ENCODE data around the gene FHAD1. TPM values are rescaled to one million over a fixed set of nuclear protein-coding genes. Genes with fewer than 3 reads are reported as not detected.
"Not testable (repeated sequence)": the region's sequence is repeated elsewhere in the genome, so short reads cannot be mapped to it uniquely, and the experiment has no call there.

FHAD1 gene
- total RNA-seq, 1 donor from 2014 or later, result under 0.01 TPM

GRCh38 chr1:15378729-15379128 lies 131.7 kb downstream of the FHAD1 start:
- DNase-seq, result no peak

GRCh38 chr1:15379151-15379550 lies 132.1 kb downstream of the FHAD1 start:
- not testable (repeated sequence) for DNase-seq

GRCh38 chr1:15380601-15381508 lies 133.8 kb downstream of the FHAD1 start:
- DNase-seq, result no peak

- no peak for DNase-seq
Observed at GRCh38 chr1:15381805-15382204, 134.8 kb downstream of the FHAD1 start.

GRCh38 chr1:15382601-15383518 lies 135.8 kb downstream of the FHAD1 start:
- DNase-seq, result no peak

GRCh38 chr1:15383810-15384209 lies 136.8 kb downstream of the FHAD1 start:
- no peak for DNase-seq

GRCh38 chr1:15384301-15384901 lies 137.4 kb downstream of the FHAD1 start:
- DNase-seq, result no peak

GRCh38 chr1:15385420-15385819 lies 138.4 kb downstream of the FHAD1 start:
- DNase-seq, result no peak

GRCh38 chr1:15386164-15386749 lies 139.2 kb downstream of the FHAD1 start:
- no peak for DNase-seq

GRCh38 chr1:15388201-15388880 lies 141.3 kb downstream of the FHAD1 start:
- DNase-seq, result no peak

- not testable (repeated sequence) for DNase-seq
Observed at GRCh38 chr1:15389828-15390227, 142.8 kb downstream of the FHAD1 start.

GRCh38 chr1:15390667-15391066 lies 143.6 kb downstream of the FHAD1 start:
- DNase-seq, result no peak

- no peak for DNase-seq
Observed at GRCh38 chr1:15391366-15391765, 144.3 kb downstream of the FHAD1 start.

- no peak for DNase-seq
Observed at GRCh38 chr1:15393475-15394257, 146.6 kb downstream of the FHAD1 start.

GRCh38 chr1:15394258-15394690 lies 147.3 kb downstream of the FHAD1 start:
- no peak for DNase-seq

GRCh38 chr1:15397236-15397635 lies 150.2 kb downstream of the FHAD1 start:
- DNase-seq, result no peak

GRCh38 chr1:15399710-15400109 lies 152.7 kb downstream of the FHAD1 start:
- no peak for DNase-seq

- no peak for DNase-seq
Observed at GRCh38 chr1:15400627-15401026, 153.6 kb downstream of the FHAD1 start.

GRCh38 chr1:15401391-15402055 lies 154.5 kb downstream of the FHAD1 start:
- no peak for DNase-seq

GRCh38 chr1:15402809-15403450 lies 155.9 kb downstream of the FHAD1 start:
- DNase-seq, result no peak

All from dermis blood vessel endothelial cell (primary cell).